Keratinocyte (primary cell): Measurements from ENCODE around the gene EPB41L4B. TPM values are rescaled to one million over a fixed set of nuclear protein-coding genes. Genes with fewer than 3 reads are reported as not detected.

ENCODE experiments used
- DNase-seq: peaks from one replicate; pipeline ENCODE4 v3.0.0-alpha.2; 2011; ENCODE audit warnings: low read depth, missing footprints, low spot score
- FAIRE-seq: peaks from 2 replicates; lab custom pipeline; 2011; peaks lifted over from hg19 to GRCh38; lab: Jason Lieb, UNC
- H2AFZ ChIP-seq: 2 replicates; pipeline ENCODE4 v1.6.0; 2012; ENCODE audit warnings: low read length, control low read depth, inconsistent platforms; ENCODE audit not compliant: control insufficient read depth
- H3K27ac ChIP-seq: 2 replicates; pipeline ENCODE4 v1.5.1; 2011; ENCODE audit warnings: low read length; ENCODE audit not compliant: control insufficient read depth, insufficient read depth
- H3K27me3 ChIP-seq: 3 replicates; pipeline ENCODE4 v1.6.0; 2011; ENCODE audit warnings: low read length; ENCODE audit not compliant: control insufficient read depth, insufficient read depth; ENCODE audit errors: extremely low read depth
- H3K36me3 ChIP-seq, 2 experiments: 2 replicates in 1 of 2; 3 replicates in 1 of 2; pipeline ENCODE4 v1.5.1; 2011; ENCODE audit warnings: low read length in 2 of 2, mild to moderate bottlenecking in 1 of 2; ENCODE audit not compliant: control insufficient read depth in 2 of 2, insufficient read depth in 2 of 2; ENCODE audit errors: extremely low read depth in 1 of 2
- H3K4me1 ChIP-seq: 3 replicates; pipeline ENCODE4 v1.5.1; 2011; ENCODE audit warnings: low read length; ENCODE audit not compliant: control insufficient read depth, insufficient read depth; ENCODE audit errors: extremely low read depth
- H3K4me2 ChIP-seq: 3 replicates; pipeline ENCODE4 v1.6.0; 2011; ENCODE audit warnings: low read depth, low read length; ENCODE audit not compliant: control insufficient read depth, insufficient read depth; ENCODE audit errors: extremely low read depth
- H3K4me3 ChIP-seq, 3 experiments: fragments of 200-600 bp in 1 of 3; sonication (generic) in 1 of 3; 2 replicates in 2 of 3; 3 replicates in 1 of 3; pipeline ENCODE4 v1.5.1; 2011 to 2016; ENCODE audit warnings: low read length in 3 of 3, mild to moderate bottlenecking in 3 of 3, control low read depth in 2 of 3, inconsistent platforms in 1 of 3, low read depth in 1 of 3, mixed read lengths in 1 of 3, mixed run types in 1 of 3, moderate library complexity in 1 of 3; ENCODE audit not compliant: control insufficient read depth in 2 of 3, insufficient read depth in 2 of 3; ENCODE audit errors: extremely low read depth in 1 of 3
- H3K79me2 ChIP-seq: 2 replicates; pipeline ENCODE4 v1.6.0; 2012; ENCODE audit warnings: low read length; ENCODE audit not compliant: control insufficient read depth, insufficient read depth
- H3K9ac ChIP-seq: 3 replicates; pipeline ENCODE4 v1.6.0; 2011; ENCODE audit warnings: low read length; ENCODE audit not compliant: control insufficient read depth, insufficient read depth; ENCODE audit errors: extremely low read depth
- H3K9me1 ChIP-seq: 3 replicates; pipeline ENCODE4 v1.6.0; 2011; ENCODE audit warnings: low read length; ENCODE audit not compliant: control insufficient read depth, insufficient read depth; ENCODE audit errors: extremely low read depth
- H3K9me3 ChIP-seq: 2 replicates; pipeline ENCODE4 v1.5.1; 2012; ENCODE audit warnings: low read depth, low read length; ENCODE audit not compliant: control insufficient read depth
- H4K20me1 ChIP-seq: 3 replicates; pipeline ENCODE4 v1.6.0; 2011; ENCODE audit warnings: low read length; ENCODE audit not compliant: control insufficient read depth, insufficient read depth; ENCODE audit errors: extremely low read depth
- EZH2 ChIP-seq: IDR thresholded peaks from one replicate; pipeline ENCODE4 v1.6.1; 2012; ENCODE audit warnings: inconsistent platforms, mild to moderate bottlenecking, low read length, moderate library complexity
- dilution Hi-C: fragments of 300-500 bp; cut with MboI; formaldehyde crosslinking; loops from one replicate; pipeline ENCODE4 v1.7.0; 2020; ENCODE audit warnings: low sequenced_read_pairs; ENCODE audit not compliant: extremely low pct_ligation_motif_present
- polyA plus RNA-seq, 5 experiments: library from polyadenylated mRNA; depleted of rRNA in 3 of 5; stranded (reverse) in 3 of 5; stranded (forward) in 1 of 5; unstranded in 1 of 5; fragments of >200 nt; gene quantifications; 1 replicate in 1 of 5; 2 replicates in 3 of 5; 3 replicates in 1 of 5; pipeline versions ENCODE4 v1.2.1 to v1.2.3, GENCODE V29; 2011 to 2012; ENCODE audit warnings: missing spikeins in 2 of 5, low read depth in 1 of 5, low replicate concordance in 1 of 5
- TF ChIP-seq, protein P1 (sequence below), 3 experiments: IDR thresholded peaks in 1 of 3; conservative IDR thresholded peaks in 1 of 3; optimal IDR thresholded peaks in 1 of 3; 2 replicates in 2 of 3; 3 replicates in 1 of 3; pipeline versions ENCODE3 to v1.5.1; 2011; ENCODE audit warnings: low read length in 3 of 3, mild to moderate bottlenecking in 3 of 3, moderate library complexity in 2 of 3, control low read depth in 1 of 3, inconsistent platforms in 1 of 3; ENCODE audit not compliant: insufficient read depth in 2 of 3; ENCODE audit errors: extremely low read depth in 1 of 3

Gene EPB41L4B
- polyA plus RNA-seq, 1 donor (not counting 4 experiments of a cell fraction or from before 2014, with no cell fraction given): 13.7 TPM

DNA sequence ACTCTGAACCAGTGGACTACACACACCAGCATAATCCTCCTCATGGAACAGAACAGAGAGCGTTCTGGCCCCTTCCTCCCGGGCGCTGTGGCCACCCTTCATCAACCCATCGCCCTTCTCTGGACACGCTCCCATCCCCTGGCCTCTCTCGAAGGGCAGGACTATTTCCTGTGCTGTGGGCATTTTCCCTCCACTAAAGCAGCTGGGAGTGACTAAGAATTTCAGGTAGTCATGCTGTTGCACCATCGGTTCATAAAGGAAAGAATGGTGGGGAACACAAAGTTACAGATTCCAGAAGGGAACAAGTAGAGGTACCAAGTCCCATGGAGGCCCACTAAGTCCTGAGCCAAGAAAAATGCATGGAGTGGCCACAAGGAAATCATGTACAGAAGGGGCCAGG, 68.6 kb downstream of the EPB41L4B start:
- Histone ChIP-seq H2AFZ (no peak overlapping the region), H3K4me1 (peaks cover 31% of the 10 kb centered on the region), H3K9me1 (peaks cover 2% of the 10 kb centered on the region), H3K79me2 (no peaks in the 10 kb centered on the region), H3K27me3 (no peaks in the 10 kb centered on the region), H3K36me3 (peaks cover under 1 to 3% of the 10 kb centered on the region in 2 experiments), H3K4me2 (no peak overlapping the region), H3K4me3 (no peak overlapping the region), H3K9ac (no peak overlapping the region), H3K9me3 (no peaks in the 10 kb centered on the region), H3K27ac (peak overlapping the region; percentile 13), H4K20me1 (no peaks in the 10 kb centered on the region)
- no peak for DNase-seq
- dilution Hi-C loops: no loop called here
- TF ChIP-seq EZH2: no peak
- TF ChIP-seq, protein P1, sequence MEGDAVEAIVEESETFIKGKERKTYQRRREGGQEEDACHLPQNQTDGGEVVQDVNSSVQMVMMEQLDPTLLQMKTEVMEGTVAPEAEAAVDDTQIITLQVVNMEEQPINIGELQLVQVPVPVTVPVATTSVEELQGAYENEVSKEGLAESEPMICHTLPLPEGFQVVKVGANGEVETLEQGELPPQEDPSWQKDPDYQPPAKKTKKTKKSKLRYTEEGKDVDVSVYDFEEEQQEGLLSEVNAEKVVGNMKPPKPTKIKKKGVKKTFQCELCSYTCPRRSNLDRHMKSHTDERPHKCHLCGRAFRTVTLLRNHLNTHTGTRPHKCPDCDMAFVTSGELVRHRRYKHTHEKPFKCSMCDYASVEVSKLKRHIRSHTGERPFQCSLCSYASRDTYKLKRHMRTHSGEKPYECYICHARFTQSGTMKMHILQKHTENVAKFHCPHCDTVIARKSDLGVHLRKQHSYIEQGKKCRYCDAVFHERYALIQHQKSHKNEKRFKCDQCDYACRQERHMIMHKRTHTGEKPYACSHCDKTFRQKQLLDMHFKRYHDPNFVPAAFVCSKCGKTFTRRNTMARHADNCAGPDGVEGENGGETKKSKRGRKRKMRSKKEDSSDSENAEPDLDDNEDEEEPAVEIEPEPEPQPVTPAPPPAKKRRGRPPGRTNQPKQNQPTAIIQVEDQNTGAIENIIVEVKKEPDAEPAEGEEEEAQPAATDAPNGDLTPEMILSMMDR (optimal IDR thresholded peaks at IDR 0.05 in 1 of 3, IDR thresholded peaks at IDR 0.05 in 1 of 3, conservative IDR thresholded peaks at IDR 0.05 in 1 of 3; ENCODE audit: extremely low read depth in 1 of 3, insufficient read depth in 2 of 3, low read length in 3 of 3): no peak
- no peak for FAIRE-seq

DNA sequence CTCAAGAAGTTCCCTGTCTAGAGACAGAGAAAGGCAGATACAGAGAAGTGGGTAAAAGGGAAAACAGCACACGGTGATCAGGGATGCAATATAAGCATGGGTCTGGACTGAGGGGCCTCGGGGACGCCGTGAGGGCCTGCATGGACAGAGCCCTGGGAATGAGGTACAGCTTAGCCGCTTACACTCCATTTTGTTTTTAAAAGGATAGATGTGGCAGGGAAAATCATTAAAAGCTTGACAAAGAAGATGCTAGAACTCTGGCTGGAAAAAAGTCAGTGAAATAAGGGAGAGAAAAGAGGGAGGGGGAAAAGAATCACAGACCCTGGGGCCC, 69.1 kb downstream of the EPB41L4B start:
- peaks cover 0 to 1% of the 10 kb centered on the region in 2 experiments for H3K36me3 ChIP-seq
- H3K4me3 ChIP-seq: no peak overlapping the region
- TF ChIP-seq EZH2: no peak
- TF ChIP-seq, protein P1 (optimal IDR thresholded peaks at IDR 0.05 in 1 of 3, IDR thresholded peaks at IDR 0.05 in 1 of 3, conservative IDR thresholded peaks at IDR 0.05 in 1 of 3; ENCODE audit: extremely low read depth in 1 of 3, insufficient read depth in 2 of 3, low read length in 3 of 3): no peak
- H2AFZ ChIP-seq: no peak overlapping the region
- H3K27me3 ChIP-seq: no peaks in the 10 kb centered on the region
- FAIRE-seq: no peak
- no peaks in the 10 kb centered on the region for H4K20me1 ChIP-seq
- no peaks in the 10 kb centered on the region for H3K79me2 ChIP-seq
- peaks cover 31% of the 10 kb centered on the region for H3K4me1 ChIP-seq
- DNase-seq: no peak
- dilution Hi-C loops: no loop called here
- H3K9me1 ChIP-seq: peaks cover 2% of the 10 kb centered on the region
- no peak overlapping the region for H3K4me2 ChIP-seq
- no peak overlapping the region for H3K9ac ChIP-seq
- H3K9me3 ChIP-seq: no peaks in the 10 kb centered on the region
- peak overlapping the region; percentile 13 for H3K27ac ChIP-seq
